ENCODE measurements around the gene RFX1.
"Not testable (repeated sequence)": the region's sequence is repeated elsewhere in the genome, so short reads cannot be mapped to it uniquely, and the experiment has no call there.

RFX1 gene

DNA sequence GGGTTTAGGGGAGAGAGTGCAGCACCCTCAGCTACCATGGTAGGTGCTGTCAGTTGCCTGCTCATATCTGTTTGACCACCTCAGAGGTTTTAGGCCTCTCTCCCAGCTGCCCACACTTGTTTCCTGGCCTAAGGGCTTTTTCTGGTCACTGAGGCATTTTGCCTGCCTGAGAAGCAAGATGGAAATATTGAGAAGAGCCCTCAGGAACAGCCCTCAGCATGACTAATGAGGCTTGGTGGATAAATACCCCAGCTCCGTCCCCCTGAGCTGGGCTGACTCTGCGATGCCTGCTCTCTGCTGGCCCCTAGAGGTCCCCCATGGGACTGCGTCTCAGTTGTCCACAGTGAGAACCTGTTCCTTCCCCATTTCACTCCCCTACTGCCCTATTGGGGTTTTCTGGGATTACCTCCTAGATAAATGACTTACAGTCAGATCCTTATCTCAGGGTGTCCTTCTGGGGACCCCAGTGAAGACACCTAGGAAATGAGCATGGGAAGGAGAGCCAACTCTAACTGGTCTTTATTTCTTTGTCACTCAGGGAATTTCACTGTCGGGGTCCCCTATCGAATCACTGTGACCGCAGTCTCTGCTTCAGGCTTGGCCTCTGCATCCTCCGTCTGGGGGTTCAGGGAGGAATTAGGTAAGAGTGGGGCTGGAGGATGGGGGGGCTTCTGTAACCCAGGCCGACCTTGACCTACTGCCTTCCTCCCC lies 42.5 kb upstream of the RFX1 start:
- Histone ChIP-seq H2AFZ (ENCODE audit: low read length) (no peak overlapping the region), H3K27me3 (replicated peaks; ENCODE audit: insufficient read depth, low read length) (no peaks in the 10 kb centered on the region), H3K36me3 (replicated peaks; ENCODE audit: insufficient read depth, low read length) (no peaks in the 10 kb centered on the region), H3K9me3 (replicated peaks; ENCODE audit: insufficient read depth, low read length) (no peaks in the 10 kb centered on the region), H3F3A (ENCODE audit: insufficient read depth, low read length) (no peaks in the 10 kb centered on the region), H3K4me2 (ENCODE audit: low read depth, low read length) (no peak overlapping the region), H3K27ac (ENCODE audit: low read length) (no peak overlapping the region), H3K9ac (ENCODE audit: low read length) (no peak overlapping the region), H3K9me2 (replicated peaks; ENCODE audit: insufficient read depth, low read length) (no peaks in the 10 kb centered on the region), H3K4me1 (ENCODE audit: low read length) (no peaks in the 10 kb centered on the region), H4K20me1 (ENCODE audit: insufficient read depth, low read length) (no peaks in the 10 kb centered on the region), H3K79me2 (ENCODE audit: low read length) (no peaks in the 10 kb centered on the region), H3K4me3 (ENCODE audit: low read length) (no peak overlapping the region)
- TF ChIP-seq, protein P1, sequence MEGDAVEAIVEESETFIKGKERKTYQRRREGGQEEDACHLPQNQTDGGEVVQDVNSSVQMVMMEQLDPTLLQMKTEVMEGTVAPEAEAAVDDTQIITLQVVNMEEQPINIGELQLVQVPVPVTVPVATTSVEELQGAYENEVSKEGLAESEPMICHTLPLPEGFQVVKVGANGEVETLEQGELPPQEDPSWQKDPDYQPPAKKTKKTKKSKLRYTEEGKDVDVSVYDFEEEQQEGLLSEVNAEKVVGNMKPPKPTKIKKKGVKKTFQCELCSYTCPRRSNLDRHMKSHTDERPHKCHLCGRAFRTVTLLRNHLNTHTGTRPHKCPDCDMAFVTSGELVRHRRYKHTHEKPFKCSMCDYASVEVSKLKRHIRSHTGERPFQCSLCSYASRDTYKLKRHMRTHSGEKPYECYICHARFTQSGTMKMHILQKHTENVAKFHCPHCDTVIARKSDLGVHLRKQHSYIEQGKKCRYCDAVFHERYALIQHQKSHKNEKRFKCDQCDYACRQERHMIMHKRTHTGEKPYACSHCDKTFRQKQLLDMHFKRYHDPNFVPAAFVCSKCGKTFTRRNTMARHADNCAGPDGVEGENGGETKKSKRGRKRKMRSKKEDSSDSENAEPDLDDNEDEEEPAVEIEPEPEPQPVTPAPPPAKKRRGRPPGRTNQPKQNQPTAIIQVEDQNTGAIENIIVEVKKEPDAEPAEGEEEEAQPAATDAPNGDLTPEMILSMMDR (IDR thresholded peaks at IDR 0.05; ENCODE audit: low read length) = peak; percentile 97
- no peak for TF ChIP-seq EZH2phosphoT487 (IDR thresholded peaks at IDR 0.05; ENCODE audit: low read length)
- DNase-seq = peak; percentile 51

DNA sequence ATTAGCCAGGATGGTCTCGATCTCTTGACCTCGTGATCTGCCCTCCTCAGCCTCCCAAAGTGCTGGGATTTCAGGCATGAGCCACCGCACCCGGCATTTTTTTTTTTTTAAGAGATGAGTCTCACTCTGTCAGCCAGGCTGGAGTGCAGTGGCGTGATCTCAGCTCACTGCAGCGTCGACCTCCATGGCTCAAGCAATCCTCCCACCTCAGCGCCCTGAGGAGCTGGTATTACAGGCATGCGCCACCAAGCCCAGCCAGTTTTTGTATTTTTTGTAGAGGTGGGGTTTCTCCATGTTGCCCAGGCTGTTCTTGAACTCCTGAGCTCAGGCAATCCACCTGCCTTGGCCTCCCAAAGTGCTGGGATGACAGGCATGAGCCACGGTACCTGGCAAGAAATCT lies 41.7 kb upstream of the RFX1 start:
- H3K27me3 ChIP-seq (replicated peaks; ENCODE audit: insufficient read depth, low read length); DNase-seq; H2AFZ ChIP-seq (ENCODE audit: low read length); H3K9ac ChIP-seq (ENCODE audit: low read length); H4K20me1 ChIP-seq (ENCODE audit: insufficient read depth, low read length); H3K27ac ChIP-seq (ENCODE audit: low read length); H3K79me2 ChIP-seq (ENCODE audit: low read length); H3K4me2 ChIP-seq (ENCODE audit: low read depth, low read length); H3K9me2 ChIP-seq (replicated peaks; ENCODE audit: insufficient read depth, low read length); H3K4me1 ChIP-seq (ENCODE audit: low read length); H3K4me3 ChIP-seq (ENCODE audit: low read length); H3F3A ChIP-seq (ENCODE audit: insufficient read depth, low read length); H3K36me3 ChIP-seq (replicated peaks; ENCODE audit: insufficient read depth, low read length); H3K9me3 ChIP-seq (replicated peaks; ENCODE audit: insufficient read depth, low read length): not testable (repeated sequence)

DNA sequence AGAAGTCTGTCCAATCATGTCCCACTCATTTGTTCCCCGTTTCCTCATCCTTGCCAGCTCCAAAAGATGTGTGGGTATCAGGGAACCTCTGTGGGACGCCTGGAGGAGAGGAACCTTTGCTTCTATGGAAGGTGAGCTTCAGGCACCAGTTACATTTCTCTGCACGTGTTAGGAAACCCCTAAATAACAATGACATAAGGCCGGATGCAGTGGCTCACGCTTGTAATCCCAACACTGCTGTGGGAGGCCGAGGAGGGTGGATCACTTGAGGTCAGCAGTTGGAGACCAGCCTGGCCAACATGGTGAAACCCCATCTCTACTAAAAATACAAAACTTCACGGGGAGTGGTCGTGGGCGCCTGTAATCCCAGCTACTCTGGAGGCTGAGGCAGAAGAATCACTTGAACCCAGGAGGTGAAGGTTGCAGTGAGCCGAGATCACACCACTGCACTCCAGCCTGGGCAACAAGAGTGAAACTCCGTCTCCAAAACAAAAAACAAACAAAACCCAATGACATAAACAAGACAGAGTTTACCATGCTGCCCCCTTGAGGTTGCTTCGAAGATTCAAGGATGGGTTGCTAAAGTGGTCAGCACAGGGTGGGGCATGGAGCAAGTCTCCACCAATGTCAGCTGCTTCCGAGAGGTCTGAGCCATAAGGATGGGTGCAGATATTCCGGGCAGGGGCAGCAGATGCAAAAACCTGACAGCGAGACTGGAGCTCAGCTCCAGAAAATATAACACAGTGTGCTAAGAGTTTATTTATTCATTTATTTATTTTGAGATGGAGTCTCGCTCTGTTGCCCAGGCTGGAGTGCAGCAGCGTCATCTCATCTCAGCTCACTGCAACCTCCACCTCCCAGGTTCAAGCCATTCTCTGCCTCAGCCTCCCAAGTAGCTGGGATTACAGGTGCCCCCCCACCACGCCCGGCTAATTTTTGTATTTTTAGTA lies 36.8 kb upstream of the RFX1 start:
- H3K36me3 ChIP-seq (replicated peaks; ENCODE audit: insufficient read depth, low read length); H4K20me1 ChIP-seq (ENCODE audit: insufficient read depth, low read length); H3K79me2 ChIP-seq (ENCODE audit: low read length); H3F3A ChIP-seq (ENCODE audit: insufficient read depth, low read length); H3K4me3 ChIP-seq (ENCODE audit: low read length); H3K27me3 ChIP-seq (replicated peaks; ENCODE audit: insufficient read depth, low read length); H3K9me3 ChIP-seq (replicated peaks; ENCODE audit: insufficient read depth, low read length); H3K9me2 ChIP-seq (replicated peaks; ENCODE audit: insufficient read depth, low read length): not testable (repeated sequence)
- Histone ChIP-seq H2AFZ (ENCODE audit: low read length) (peak overlapping the region; percentile 30; the same call in 1 of the 2 replicates), H3K27ac (ENCODE audit: low read length) (peak overlapping the region; percentile 75), H3K9ac (ENCODE audit: low read length) (peak overlapping the region; percentile 52), H3K4me2 (ENCODE audit: low read depth, low read length) (peak overlapping the region; percentile 38), H3K4me1 (ENCODE audit: low read length) (peaks cover 13% of the 10 kb centered on the region)
- DNase-seq = peak; percentile 62
- TF ChIP-seq, protein P1 (IDR thresholded peaks at IDR 0.05; ENCODE audit: low read length) = peak; percentile 53

DNA sequence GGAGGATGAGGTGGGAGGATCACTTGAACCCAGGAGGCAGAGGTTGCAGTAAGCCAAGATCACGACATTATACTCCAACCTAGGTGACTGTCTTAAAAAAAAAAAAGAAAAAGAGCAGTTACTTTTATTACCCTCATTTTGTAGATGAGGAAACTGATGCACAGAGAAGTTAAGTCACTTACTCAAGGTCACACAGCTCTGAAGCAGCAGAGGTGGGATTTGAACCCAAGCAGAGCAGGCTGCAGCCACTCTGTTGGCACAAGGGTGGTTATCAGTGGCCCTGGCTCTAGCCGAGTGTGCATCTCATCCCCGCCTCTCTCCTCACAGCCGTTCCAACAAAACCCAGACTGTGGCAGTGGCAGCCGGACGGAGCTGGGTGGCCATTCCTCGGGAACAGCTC lies 33.1 kb upstream of the RFX1 start:
- H3K9me2 ChIP-seq (replicated peaks; ENCODE audit: insufficient read depth, low read length) = no peaks in the 10 kb centered on the region
- H3K9me3 ChIP-seq (replicated peaks; ENCODE audit: insufficient read depth, low read length) = no peaks in the 10 kb centered on the region
- no peak overlapping the region for H3K27ac ChIP-seq (ENCODE audit: low read length)
- no peak overlapping the region for H3K4me2 ChIP-seq (ENCODE audit: low read depth, low read length)
- no peak overlapping the region for H2AFZ ChIP-seq (ENCODE audit: low read length)
- no peak for DNase-seq
- no peaks in the 10 kb centered on the region for H3K79me2 ChIP-seq (ENCODE audit: low read length)
- no peaks in the 10 kb centered on the region for H3K36me3 ChIP-seq (replicated peaks; ENCODE audit: insufficient read depth, low read length)
- peaks cover 13% of the 10 kb centered on the region for H3K4me1 ChIP-seq (ENCODE audit: low read length)
- H3K4me3 ChIP-seq (ENCODE audit: low read length) = no peak overlapping the region
- TF ChIP-seq EZH2 (optimal IDR thresholded peaks at IDR 0.05; ENCODE audit: low read depth, low read length) (no peak), EZH2phosphoT487 (IDR thresholded peaks at IDR 0.05; ENCODE audit: low read length) (no peak)
- TF ChIP-seq, protein P1 (IDR thresholded peaks at IDR 0.05; ENCODE audit: low read length) = no peak
- H3K9ac ChIP-seq (ENCODE audit: low read length) = no peak overlapping the region
- peaks cover 5% of the 10 kb centered on the region for H3F3A ChIP-seq (ENCODE audit: insufficient read depth, low read length)
- H4K20me1 ChIP-seq (ENCODE audit: insufficient read depth, low read length) = no peaks in the 10 kb centered on the region
- no peaks in the 10 kb centered on the region for H3K27me3 ChIP-seq (replicated peaks; ENCODE audit: insufficient read depth, low read length)

Measured in MM.1S (cell line).